Hepatocyte (in vitro differentiated cells): Measurements from ENCODE around the gene OPCML. TPM values are rescaled to one million over a fixed set of nuclear protein-coding genes. Genes with fewer than 3 reads are reported as not detected.

Experiments used
- DNase-seq: peaks from one replicate; pipeline ENCODE4 v3.0.0-alpha.2; 2016; ENCODE audit warnings: low spot score
- H2AFZ ChIP-seq: fragments of 200-600 bp; sonication (generic); 2 replicates; pipeline ENCODE4 v1.6.0; 2016; ENCODE audit warnings: antibody characterized with exemption, mild to moderate bottlenecking
- H3K27ac ChIP-seq: fragments of 200-600 bp; sonication (generic); 2 replicates; pipeline ENCODE4 v1.5.1; 2016; ENCODE audit warnings: mild to moderate bottlenecking
- H3K27me3 ChIP-seq: fragments of 200-600 bp; sonication (generic); 2 replicates; pipeline ENCODE4 v1.6.1; 2016
- H3K36me3 ChIP-seq: fragments of 200-600 bp; sonication (generic); replicated peaks from 2 replicates; pipeline ENCODE4 v1.5.1; 2016; ENCODE audit warnings: low read depth; ENCODE audit not compliant: insufficient read depth
- H3K4me1 ChIP-seq: fragments of 200-600 bp; sonication (generic); 2 replicates; pipeline ENCODE4 v1.5.1; 2016; ENCODE audit warnings: mild to moderate bottlenecking, moderate library complexity; ENCODE audit not compliant: insufficient read depth
- H3K4me2 ChIP-seq: fragments of 200-600 bp; sonication (generic); 2 replicates; pipeline ENCODE4 v1.6.0; 2016
- H3K4me3 ChIP-seq: fragments of 200-600 bp; sonication (generic); 2 replicates; pipeline ENCODE4 v1.5.1; 2016; ENCODE audit warnings: mild to moderate bottlenecking
- H3K79me2 ChIP-seq: fragments of 200-600 bp; sonication (generic); 2 replicates; pipeline ENCODE4 v1.6.0; 2017; ENCODE audit warnings: mild to moderate bottlenecking
- H3K9me2 ChIP-seq: fragments of 200-600 bp; sonication (generic); replicated peaks from 2 replicates; pipeline ENCODE4 v1.6.0; 2017; ENCODE audit warnings: mild to moderate bottlenecking; ENCODE audit not compliant: insufficient read depth
- H3K9me3 ChIP-seq: fragments of 200-600 bp; sonication (generic); 2 replicates; pipeline ENCODE4 v1.5.1; 2016; ENCODE audit warnings: low read depth, mild to moderate bottlenecking
- H4K20me1 ChIP-seq: fragments of 200-600 bp; sonication (generic); 2 replicates; pipeline ENCODE4 v1.6.0; 2016; ENCODE audit warnings: mild to moderate bottlenecking; ENCODE audit not compliant: insufficient read depth, poor library complexity, severe bottlenecking
- CTCF ChIP-seq: fragments of 200-600 bp; sonication (generic); IDR thresholded peaks from 2 replicates; pipeline ENCODE4 v1.5.1; 2016; ENCODE audit warnings: antibody characterized with exemption, mild to moderate bottlenecking; ENCODE audit not compliant: poor library complexity
- EZH2 ChIP-seq: fragments of 200-600 bp; sonication (generic); IDR thresholded peaks from 2 replicates; pipeline ENCODE4 v1.6.1; 2016; ENCODE audit warnings: antibody characterized with exemption, mild to moderate bottlenecking, borderline replicate concordance
- EZH2phosphoT487 ChIP-seq: fragments of 200-600 bp; sonication (generic); IDR thresholded peaks from one replicate; pipeline ENCODE4 v1.6.1; 2018; ENCODE audit warnings: antibody characterized with exemption, mild to moderate bottlenecking, low read depth, moderate library complexity; ENCODE audit not compliant: unreplicated experiment, severe bottlenecking
- WGBS: methylation state at CpG from one replicate; pipeline ENCODE4 v1.1.6; 2016; ENCODE audit warnings: low lambda C conversion rate; ENCODE audit errors: missing lambda C conversion rate; 5-methylcytosine and 5-hydroxymethylcytosine counted together
- polyA plus RNA-seq: library from polyadenylated mRNA; unstranded; fragments of >200 nt; fragmentation: Nextera tagmentation; extraction: Ambion mirVana; gene quantifications from 2 replicates; pipeline ENCODE4 v1.2.1, GENCODE V29; 2016
- total RNA-seq: library from RNA; depleted of rRNA; stranded (reverse); fragments of >200 nt; gene quantifications from 2 replicates; pipeline ENCODE4 v1.2.3, GENCODE V29; 2014

OPCML gene
- total and polyA plus RNA-seq, 2 experiments from 2014 or later: 0.37 to 0.98 TPM

- Histone ChIP-seq H3K27me3 (peaks cover 6% of the 10 kb centered on the region), H3K27ac (no peak overlapping the region), H2AFZ (no peak overlapping the region), H3K9me2 (no peaks in the 10 kb centered on the region), H4K20me1 (no peaks in the 10 kb centered on the region), H3K9me3 (no peaks in the 10 kb centered on the region), H3K79me2 (no peaks in the 10 kb centered on the region), H3K4me3 (no peak overlapping the region), H3K4me1 (no peaks in the 10 kb centered on the region), H3K36me3 (no peaks in the 10 kb centered on the region), H3K4me2 (no peak overlapping the region)
- no peak for TF ChIP-seq CTCF
- no peak for TF ChIP-seq EZH2phosphoT487
- TF ChIP-seq EZH2: no peak
- 78% methylated on average over 6 of the region's 6 CpGs for WGBS
- no peak for DNase-seq
Measured at GRCh38 chr11:132472411-132473172, 1059.7 kb downstream of the OPCML start.

- Histone ChIP-seq H3K27ac (no peak overlapping the region), H3K9me2 (no peaks in the 10 kb centered on the region), H3K27me3 (peaks cover 11% of the 10 kb centered on the region), H4K20me1 (no peaks in the 10 kb centered on the region), H3K36me3 (no peaks in the 10 kb centered on the region), H3K4me3 (no peak overlapping the region), H2AFZ (no peak overlapping the region), H3K4me1 (no peaks in the 10 kb centered on the region), H3K9me3 (no peaks in the 10 kb centered on the region), H3K79me2 (no peaks in the 10 kb centered on the region), H3K4me2 (no peak overlapping the region)
- WGBS: 87% methylated on average over 3 of the region's 3 CpGs
- DNase-seq: no peak
- TF ChIP-seq CTCF: no peak
- no peak for TF ChIP-seq EZH2
- TF ChIP-seq EZH2phosphoT487: no peak
Measured at GRCh38 chr11:132471466-132471865, 1060.8 kb downstream of the OPCML start.

- H3K9me2 ChIP-seq: no peaks in the 10 kb centered on the region
- H3K79me2 ChIP-seq: no peaks in the 10 kb centered on the region
- no peak overlapping the region for H3K4me3 ChIP-seq
- no peak overlapping the region for H2AFZ ChIP-seq
- no peaks in the 10 kb centered on the region for H3K9me3 ChIP-seq
- no peaks in the 10 kb centered on the region for H3K36me3 ChIP-seq
- 26% methylated on average over 7 of the region's 7 CpGs for WGBS
- H3K27me3 ChIP-seq: peaks cover 11% of the 10 kb centered on the region
- TF ChIP-seq EZH2 (no peak), EZH2phosphoT487 (no peak), CTCF (no peak)
- DNase-seq: no peak
- H3K27ac ChIP-seq: no peak overlapping the region
- H3K4me1 ChIP-seq: no peaks in the 10 kb centered on the region
- no peaks in the 10 kb centered on the region for H4K20me1 ChIP-seq
- H3K4me2 ChIP-seq: no peak overlapping the region
Measured at GRCh38 chr11:132466983-132467382, 1065.3 kb downstream of the OPCML start.
